ENCODE data around the gene SPCS1. TPM values are rescaled to one million over a fixed set of nuclear protein-coding genes. Genes with fewer than 3 reads are reported as not detected.
A peak's percentile ranks its signal among the peaks of the same experiment; 100 is the strongest.
"Not testable (repeated sequence)": the region's sequence is repeated elsewhere in the genome, so short reads cannot be mapped to it uniquely, and the experiment has no call there.

The SPCS1 gene
- total and polyA plus RNA-seq, 4 donors, result 56.0 to 150 (median 115) TPM

DNA sequence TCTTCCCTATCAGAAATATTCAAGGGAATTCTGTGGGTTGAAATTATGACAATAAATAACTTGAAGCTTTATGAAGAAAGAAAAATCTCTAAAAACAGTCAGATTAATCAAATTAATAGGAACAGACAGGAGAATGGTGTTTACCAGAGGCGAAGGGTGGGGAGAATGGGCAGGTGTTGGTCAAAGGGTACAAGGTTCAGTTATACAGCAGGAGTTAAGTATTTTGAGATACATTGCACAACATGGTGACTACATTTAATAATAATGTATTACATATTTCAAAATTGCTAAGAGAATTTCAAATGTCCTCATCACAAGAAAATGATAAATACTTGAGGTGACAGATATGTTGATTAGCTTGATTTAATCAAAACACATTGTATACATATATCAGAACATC is 18.6 kb downstream of the SPCS1 start:
- H3K27me3 ChIP-seq (ENCODE audit: control insufficient read depth, insufficient read depth, low read length), result no peaks in the 10 kb centered on the region
- H3K4me3 ChIP-seq (ENCODE audit: low read depth, low read length), result no peak overlapping the region
- peaks cover 1% of the 10 kb centered on the region for H3K9me3 ChIP-seq (ENCODE audit: control insufficient read depth, insufficient read depth, low read length)
- H3K27ac ChIP-seq (ENCODE audit: low read depth, low read length), result no peak overlapping the region
- no peaks in the 10 kb centered on the region for H3K4me1 ChIP-seq (ENCODE audit: control insufficient read depth, insufficient read depth, low read length)
- DNase-seq (ENCODE audit: low read depth in 4 of 6, low spot score in 6 of 6), result no peak
- peaks cover 15% of the 10 kb centered on the region for H3K36me3 ChIP-seq (ENCODE audit: control insufficient read depth, insufficient read depth, low read length)
- no CpG with 5 or more reads among the region's 1 CpG for WGBS (ENCODE audit: insufficient coverage)

- H3K36me3 ChIP-seq (ENCODE audit: control insufficient read depth, insufficient read depth, low read length), result peaks cover 14% of the 10 kb centered on the region
- H3K27me3 ChIP-seq (ENCODE audit: control insufficient read depth, insufficient read depth, low read length); H3K27ac ChIP-seq (ENCODE audit: low read depth, low read length); H3K4me1 ChIP-seq (ENCODE audit: control insufficient read depth, insufficient read depth, low read length); DNase-seq (ENCODE audit: low read depth in 4 of 6, low spot score in 6 of 6); H3K9me3 ChIP-seq (ENCODE audit: control insufficient read depth, insufficient read depth, low read length); H3K4me3 ChIP-seq (ENCODE audit: low read depth, low read length): not testable (repeated sequence)
- no CpG with 5 or more reads among the region's 3 CpGs for WGBS (ENCODE audit: insufficient coverage)
Observed at GRCh38 chr3:52728753-52729152, 22.8 kb downstream of the SPCS1 start.

GRCh38 chr3:52730681-52731080 is 24.8 kb downstream of the SPCS1 start:
- H3K27me3 ChIP-seq (ENCODE audit: control insufficient read depth, insufficient read depth, low read length), result no peaks in the 10 kb centered on the region
- H3K27ac ChIP-seq (ENCODE audit: low read depth, low read length), result no peak overlapping the region
- no peak overlapping the region for H3K4me3 ChIP-seq (ENCODE audit: low read depth, low read length)
- H3K36me3 ChIP-seq (ENCODE audit: control insufficient read depth, insufficient read depth, low read length), result peaks cover 22% of the 10 kb centered on the region
- no peak for DNase-seq (ENCODE audit: low read depth in 4 of 6, low spot score in 6 of 6)
- H3K9me3 ChIP-seq (ENCODE audit: control insufficient read depth, insufficient read depth, low read length), result no peaks in the 10 kb centered on the region
- no peaks in the 10 kb centered on the region for H3K4me1 ChIP-seq (ENCODE audit: control insufficient read depth, insufficient read depth, low read length)

DNA sequence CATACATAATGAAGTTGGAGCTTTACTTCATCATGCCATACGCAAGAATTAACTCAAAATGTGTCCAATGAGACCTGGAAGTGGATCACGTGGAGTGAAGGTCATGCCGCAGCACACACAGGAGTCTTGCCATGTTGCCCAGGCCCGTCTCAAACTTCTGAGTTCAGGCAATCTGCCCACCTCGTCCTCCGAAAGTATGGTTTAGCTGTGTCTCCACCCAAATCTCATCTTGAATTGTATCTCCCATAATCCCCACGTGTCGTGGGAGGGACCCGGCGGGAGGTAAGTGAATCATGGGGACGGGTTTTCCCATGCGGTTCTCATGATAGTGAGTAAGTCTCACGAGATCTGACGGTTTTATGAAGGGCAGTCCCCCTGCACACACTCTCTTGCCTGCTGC is 25.7 kb downstream of the SPCS1 start:
- no peaks in the 10 kb centered on the region for H3K27me3 ChIP-seq (ENCODE audit: control insufficient read depth, insufficient read depth, low read length)
- 87% methylated on average over 10 of the region's 14 CpGs for WGBS (ENCODE audit: insufficient coverage)

GRCh38 chr3:52733256-52733891 is 27.5 kb downstream of the SPCS1 start:
- Histone ChIP-seq H3K9me3 (ENCODE audit: control insufficient read depth, insufficient read depth, low read length) (no peaks in the 10 kb centered on the region), H3K27ac (ENCODE audit: low read depth, low read length) (no peak overlapping the region), H3K27me3 (ENCODE audit: control insufficient read depth, insufficient read depth, low read length) (no peaks in the 10 kb centered on the region), H3K4me1 (ENCODE audit: control insufficient read depth, insufficient read depth, low read length) (no peaks in the 10 kb centered on the region), H3K36me3 (ENCODE audit: control insufficient read depth, insufficient read depth, low read length) (peaks cover 26% of the 10 kb centered on the region), H3K4me3 (ENCODE audit: low read depth, low read length) (no peak overlapping the region)
- DNase-seq (ENCODE audit: low read depth in 4 of 6, low spot score in 6 of 6), result no peak
- WGBS (ENCODE audit: insufficient coverage), result 96% methylated on average over 2 of the region's 10 CpGs

More for the DNA sequence above, 25.7 kb downstream of the SPCS1 start:
- no peak for DNase-seq (ENCODE audit: low read depth in 4 of 6, low spot score in 6 of 6)
- no peak overlapping the region for H3K27ac ChIP-seq (ENCODE audit: low read depth, low read length)
- no peaks in the 10 kb centered on the region for H3K4me1 ChIP-seq (ENCODE audit: control insufficient read depth, insufficient read depth, low read length)
- H3K36me3 ChIP-seq (ENCODE audit: control insufficient read depth, insufficient read depth, low read length), result peaks cover 22% of the 10 kb centered on the region
- no peaks in the 10 kb centered on the region for H3K9me3 ChIP-seq (ENCODE audit: control insufficient read depth, insufficient read depth, low read length)
- no peak overlapping the region for H3K4me3 ChIP-seq (ENCODE audit: low read depth, low read length)

- WGBS (ENCODE audit: insufficient coverage), result 64% methylated on average over 1 of the region's 1 CpG
Observed at GRCh38 chr3:52739730-52740129, 33.8 kb downstream of the SPCS1 start.

GRCh38 chr3:52742418-52743041 is 36.6 kb downstream of the SPCS1 start:
- peak in 4 of 6 donors; percentile 2 to 63 (median 12) for DNase-seq (ENCODE audit: low read depth in 4 of 6, low spot score in 6 of 6)
- no peak overlapping the region for H3K27ac ChIP-seq (ENCODE audit: low read depth, low read length)
- H3K4me1 ChIP-seq (ENCODE audit: control insufficient read depth, insufficient read depth, low read length), result no peaks in the 10 kb centered on the region
- WGBS (ENCODE audit: insufficient coverage), result 91% methylated on average over 2 of the region's 3 CpGs
- H3K27me3 ChIP-seq (ENCODE audit: control insufficient read depth, insufficient read depth, low read length), result no peaks in the 10 kb centered on the region
- no peaks in the 10 kb centered on the region for H3K9me3 ChIP-seq (ENCODE audit: control insufficient read depth, insufficient read depth, low read length)
- H3K4me3 ChIP-seq (ENCODE audit: low read depth, low read length), result no peak overlapping the region
- H3K36me3 ChIP-seq (ENCODE audit: control insufficient read depth, insufficient read depth, low read length), result peaks cover 75% of the 10 kb centered on the region

More at GRCh38 chr3:52739730-52740129, 33.8 kb downstream of the SPCS1 start:
- no peaks in the 10 kb centered on the region for H3K9me3 ChIP-seq (ENCODE audit: control insufficient read depth, insufficient read depth, low read length)
- no peaks in the 10 kb centered on the region for H3K4me1 ChIP-seq (ENCODE audit: control insufficient read depth, insufficient read depth, low read length)
- no peaks in the 10 kb centered on the region for H3K27me3 ChIP-seq (ENCODE audit: control insufficient read depth, insufficient read depth, low read length)
- no peak for DNase-seq (ENCODE audit: low read depth in 4 of 6, low spot score in 6 of 6)
- no peak overlapping the region for H3K4me3 ChIP-seq (ENCODE audit: low read depth, low read length)
- no peak overlapping the region for H3K27ac ChIP-seq (ENCODE audit: low read depth, low read length)
- H3K36me3 ChIP-seq (ENCODE audit: control insufficient read depth, insufficient read depth, low read length), result peaks cover 58% of the 10 kb centered on the region

DNA sequence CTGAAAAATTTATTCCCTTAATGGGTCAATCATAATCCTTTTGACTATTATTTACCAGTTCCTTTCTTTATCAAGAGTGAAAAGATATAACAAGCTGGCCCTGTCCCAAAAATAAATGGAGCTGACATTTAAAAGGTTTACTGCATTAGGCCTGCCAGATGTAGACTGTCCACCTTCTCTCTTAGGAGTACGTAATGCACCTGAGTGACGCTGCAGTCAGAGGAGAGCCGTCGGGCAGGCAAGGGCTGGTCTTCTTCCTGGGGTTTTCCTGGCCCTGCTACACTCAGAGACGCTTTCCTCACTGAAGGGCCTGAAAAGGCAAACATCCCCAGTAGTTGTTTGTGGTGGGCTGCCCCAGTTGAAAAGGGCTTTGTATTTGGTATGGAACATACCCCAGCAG is 37.2 kb downstream of the SPCS1 start:
- no peak for DNase-seq (ENCODE audit: low read depth in 4 of 6, low spot score in 6 of 6)
- H3K9me3 ChIP-seq (ENCODE audit: control insufficient read depth, insufficient read depth, low read length), result no peaks in the 10 kb centered on the region
- no peaks in the 10 kb centered on the region for H3K4me1 ChIP-seq (ENCODE audit: control insufficient read depth, insufficient read depth, low read length)
- H3K36me3 ChIP-seq (ENCODE audit: control insufficient read depth, insufficient read depth, low read length), result peaks cover 76% of the 10 kb centered on the region
- WGBS (ENCODE audit: insufficient coverage), result 89% methylated on average over 4 of the region's 5 CpGs
- H3K27ac ChIP-seq (ENCODE audit: low read depth, low read length), result no peak overlapping the region
- no peak overlapping the region for H3K4me3 ChIP-seq (ENCODE audit: low read depth, low read length)
- H3K27me3 ChIP-seq (ENCODE audit: control insufficient read depth, insufficient read depth, low read length), result no peaks in the 10 kb centered on the region

GRCh38 chr3:52743721-52744120 is 37.8 kb downstream of the SPCS1 start:
- no peak overlapping the region for H3K4me3 ChIP-seq (ENCODE audit: low read depth, low read length)
- H3K36me3 ChIP-seq (ENCODE audit: control insufficient read depth, insufficient read depth, low read length), result peaks cover 73% of the 10 kb centered on the region
- no peak for DNase-seq (ENCODE audit: low read depth in 4 of 6, low spot score in 6 of 6)
- no peaks in the 10 kb centered on the region for H3K9me3 ChIP-seq (ENCODE audit: control insufficient read depth, insufficient read depth, low read length)
- no CpG with 5 or more reads among the region's 2 CpGs for WGBS (ENCODE audit: insufficient coverage)
- no peaks in the 10 kb centered on the region for H3K27me3 ChIP-seq (ENCODE audit: control insufficient read depth, insufficient read depth, low read length)
- no peaks in the 10 kb centered on the region for H3K4me1 ChIP-seq (ENCODE audit: control insufficient read depth, insufficient read depth, low read length)
- no peak overlapping the region for H3K27ac ChIP-seq (ENCODE audit: low read depth, low read length)

DNA sequence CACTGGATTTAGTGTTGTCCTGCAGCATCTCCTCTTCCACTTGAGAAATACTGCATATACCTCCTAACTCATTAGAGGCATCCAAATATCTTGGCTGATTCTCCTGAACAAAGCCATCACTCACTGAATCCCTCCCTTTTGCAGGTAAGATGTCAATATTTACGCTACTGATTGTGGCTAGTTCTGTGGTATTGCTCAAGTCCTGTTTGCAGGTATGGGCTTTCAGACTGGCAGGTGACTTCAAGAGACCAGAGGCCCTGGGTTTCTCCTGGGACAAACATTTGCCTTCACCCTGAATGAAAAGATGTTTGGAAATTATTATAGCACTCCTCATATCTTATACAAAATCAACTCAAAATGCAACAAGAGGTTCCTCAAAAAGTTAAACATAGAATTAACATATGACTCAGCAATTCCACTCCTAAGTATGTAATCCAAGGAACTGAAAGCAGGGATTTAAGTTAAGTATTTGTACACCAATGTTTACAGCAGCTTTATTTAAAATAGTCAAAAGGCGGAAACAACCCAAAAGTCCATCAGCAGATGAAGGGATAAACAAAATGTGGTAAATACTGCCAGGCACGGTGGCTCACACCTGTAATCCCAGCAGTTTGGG is 46.2 kb downstream of the SPCS1 start:
- DNase-seq (ENCODE audit: low read depth in 4 of 6, low spot score in 6 of 6), result no peak
- no peaks in the 10 kb centered on the region for H3K27me3 ChIP-seq (ENCODE audit: control insufficient read depth, insufficient read depth, low read length)
- no peak overlapping the region for H3K27ac ChIP-seq (ENCODE audit: low read depth, low read length)
- H3K4me1 ChIP-seq (ENCODE audit: control insufficient read depth, insufficient read depth, low read length), result no peaks in the 10 kb centered on the region
- H3K36me3 ChIP-seq (ENCODE audit: control insufficient read depth, insufficient read depth, low read length), result peaks cover 62% of the 10 kb centered on the region
- 100% methylated on average over 2 of the region's 3 CpGs for WGBS (ENCODE audit: insufficient coverage)
- no peaks in the 10 kb centered on the region for H3K9me3 ChIP-seq (ENCODE audit: control insufficient read depth, insufficient read depth, low read length)
- no peak overlapping the region for H3K4me3 ChIP-seq (ENCODE audit: low read depth, low read length)
